NCI-H1105 treated with DMSO at 0.1 percent for 48 hours (cell line): ENCODE results near the gene COG2.
A peak's percentile ranks its signal among the peaks of the same experiment; 100 is the strongest.
"Not testable (repeated sequence)": the region's sequence is repeated elsewhere in the genome, so short reads cannot be mapped to it uniquely, and the experiment has no call there.

Source experiments
- DNase-seq: peaks from one replicate; lab custom pipeline; 2025; lab: John Stamatoyannopoulos, UW

The COG2 gene

GRCh38 chr1:230677200-230677599, 34.9 kb downstream of the COG2 start:
- DNase-seq = no peak

- no peak for DNase-seq
These were observed 36.9 kb downstream of the COG2 start for GRCh38 chr1:230679192-230679591.

GRCh38 chr1:230679825-230680224, 37.5 kb downstream of the COG2 start:
- DNase-seq = no peak

- DNase-seq = no peak
These were observed 38.2 kb downstream of the COG2 start for GRCh38 chr1:230680300-230681025.

GRCh38 chr1:230681599-230681998, 39.3 kb downstream of the COG2 start:
- DNase-seq = peak; percentile 75

- peak; percentile 54 for DNase-seq
These were observed 40.0 kb downstream of the COG2 start for GRCh38 chr1:230682274-230682673.

- no peak for DNase-seq
These were observed 40.8 kb downstream of the COG2 start for GRCh38 chr1:230682882-230683610.

GRCh38 chr1:230684146-230684545, 41.9 kb downstream of the COG2 start:
- DNase-seq = no peak

- no peak for DNase-seq
These were observed 42.7 kb downstream of the COG2 start for GRCh38 chr1:230684998-230685397.

GRCh38 chr1:230686747-230687146, 44.5 kb downstream of the COG2 start:
- DNase-seq = no peak

- no peak for DNase-seq
These were observed 47.8 kb downstream of the COG2 start for GRCh38 chr1:230690101-230690500.

- no peak for DNase-seq
These were observed 49.3 kb downstream of the COG2 start for GRCh38 chr1:230691615-230692014.

- DNase-seq = no peak
These were observed 50.9 kb downstream of the COG2 start for GRCh38 chr1:230693221-230693620.

GRCh38 chr1:230693777-230694176, 51.5 kb downstream of the COG2 start:
- DNase-seq = no peak

- no peak for DNase-seq
These were observed 52.2 kb downstream of the COG2 start for GRCh38 chr1:230694464-230694863.

GRCh38 chr1:230694991-230695390, 52.7 kb downstream of the COG2 start:
- DNase-seq = no peak

- DNase-seq = no peak
These were observed 53.9 kb downstream of the COG2 start for GRCh38 chr1:230696218-230696617.

- DNase-seq = no peak
These were observed 54.6 kb downstream of the COG2 start for GRCh38 chr1:230696722-230697437.

- DNase-seq = no peak
These were observed 55.8 kb downstream of the COG2 start for GRCh38 chr1:230698130-230698529.

GRCh38 chr1:230698964-230699363, 56.7 kb downstream of the COG2 start:
- not testable (repeated sequence) for DNase-seq

GRCh38 chr1:230699716-230700115, 57.4 kb downstream of the COG2 start:
- no peak for DNase-seq

- DNase-seq = no peak
These were observed 57.9 kb downstream of the COG2 start for GRCh38 chr1:230700132-230700531.

GRCh38 chr1:230701434-230701833, 59.2 kb downstream of the COG2 start:
- DNase-seq = no peak
